SJSA1 (cell line): Measurements from ENCODE around the gene BRWD1. TPM values are rescaled to one million over a fixed set of nuclear protein-coding genes. Genes with fewer than 3 reads are reported as not detected.

ENCODE experiments used
- DNase-seq, 2 experiments: peaks; one replicate each; pipeline ENCODE4 v3.0.0-alpha.2; 2015 to 2020; ENCODE audit warnings: low spot score in 2 of 2, low read depth in 1 of 2
- H3K27ac ChIP-seq: fragments of 250-450 bp; sonication (Bioruptor Pico); 2 replicates; pipeline ENCODE4 v1.5.1; 2020; ENCODE audit warnings: mild to moderate bottlenecking, moderate library complexity
- H3K27me3 ChIP-seq: fragments of 250-450 bp; sonication (Bioruptor Pico); replicated peaks from 2 replicates; pipeline ENCODE4 v1.5.1; 2020; ENCODE audit warnings: mild to moderate bottlenecking, moderate library complexity
- H3K36me3 ChIP-seq: fragments of 250-450 bp; sonication (Bioruptor Pico); 2 replicates; pipeline ENCODE4 v1.5.1; 2020; ENCODE audit warnings: mild to moderate bottlenecking
- H3K4me1 ChIP-seq: fragments of 250-450 bp; sonication (Bioruptor Pico); replicated peaks from 2 replicates; pipeline ENCODE4 v1.6.1; 2021; ENCODE audit warnings: mild to moderate bottlenecking
- H3K4me3 ChIP-seq: fragments of 250-450 bp; sonication (Bioruptor Pico); 2 replicates; pipeline ENCODE4 v1.5.1; 2020; ENCODE audit warnings: mild to moderate bottlenecking
- H3K9me3 ChIP-seq: fragments of 250-450 bp; sonication (Bioruptor Pico); replicated peaks from 2 replicates; pipeline ENCODE4 v1.5.1; 2020; ENCODE audit warnings: mild to moderate bottlenecking
- total RNA-seq: library from RNA; depleted of rRNA; stranded (reverse); fragments of >200 nt; shearing (Covaris generic); gene quantifications from 2 replicates; pipeline ENCODE4 v1.2.3, GENCODE V29; 2014; rRNA removed

BRWD1 gene
- 23.2 and 30.3 TPM in 2 replicates for total RNA-seq

- Histone ChIP-seq H3K27ac (peak within 1 kb of the TSS; percentile 97), H3K36me3 (peaks cover 19% of the 10 kb centered on the region)
- peak; percentile 86 to 97 for DNase-seq
Measured at GRCh38 chr21:39313571-39314142, at the start of gene BRWD1. TSS of gene BRWD1 (minus strand) at chr21:39313632. CDS start at chr21:39313491, 141 bp downstream.

GRCh38 chr21:39362733-39363132 is 49.3 kb upstream of the BRWD1 start:
- Histone ChIP-seq H3K27ac (no peak overlapping the region), H3K4me1 (peaks cover 18% of the 10 kb centered on the region), H3K27me3 (no peaks in the 10 kb centered on the region), H3K4me3 (no peak overlapping the region), H3K36me3 (no peaks in the 10 kb centered on the region), H3K9me3 (no peaks in the 10 kb centered on the region)
- no peak for DNase-seq

More at GRCh38 chr21:39313571-39314142, at the start of gene BRWD1:
- H3K4me3 ChIP-seq = peak within 1 kb of the TSS; percentile 80
- H3K27me3 ChIP-seq = no peaks in the 10 kb centered on the region
- H3K9me3 ChIP-seq = no peaks in the 10 kb centered on the region
- H3K4me1 ChIP-seq = peaks cover 9% of the 10 kb centered on the region

- no peaks in the 10 kb centered on the region for H3K9me3 ChIP-seq
- no peak overlapping the region for H3K27ac ChIP-seq
- H3K36me3 ChIP-seq = no peaks in the 10 kb centered on the region
- DNase-seq = no peak
- H3K4me3 ChIP-seq = no peak overlapping the region
- H3K27me3 ChIP-seq = no peaks in the 10 kb centered on the region; the same call in 1 of the 2 replicates
- peaks cover 11% of the 10 kb centered on the region for H3K4me1 ChIP-seq
Measured at GRCh38 chr21:39359382-39359781, 46.0 kb upstream of the BRWD1 start.

GRCh38 chr21:39353295-39353694 is 39.9 kb upstream of the BRWD1 start:
- Histone ChIP-seq H3K27ac (no peak overlapping the region), H3K27me3 (no peaks in the 10 kb centered on the region; the same call in 1 of the 2 replicates), H3K9me3 (no peaks in the 10 kb centered on the region), H3K4me3 (no peak overlapping the region), H3K36me3 (peaks cover 6% of the 10 kb centered on the region), H3K4me1 (peaks cover 12% of the 10 kb centered on the region)
- DNase-seq = no peak

- Histone ChIP-seq H3K27ac (no peak overlapping the region), H3K4me3 (no peak overlapping the region; the same call in 1 of the 2 replicates), H3K9me3 (no peaks in the 10 kb centered on the region), H3K4me1 (peaks cover 23% of the 10 kb centered on the region), H3K27me3 (no peaks in the 10 kb centered on the region), H3K36me3 (peaks cover 35% of the 10 kb centered on the region)
- no peak for DNase-seq
Measured at GRCh38 chr21:39350094-39351005, 36.9 kb upstream of the BRWD1 start.

GRCh38 chr21:39349211-39350093 is 36.0 kb upstream of the BRWD1 start:
- peaks cover 44% of the 10 kb centered on the region for H3K36me3 ChIP-seq
- peaks cover 27% of the 10 kb centered on the region for H3K4me1 ChIP-seq
- no peaks in the 10 kb centered on the region for H3K9me3 ChIP-seq
- peak overlapping the region; percentile 97 for H3K4me3 ChIP-seq
- H3K27me3 ChIP-seq = no peaks in the 10 kb centered on the region
- 0 out of 2 replicates have a peak overlapping the region, but pooled peaks have one; percentile 2 for H3K27ac ChIP-seq
- peak; percentile 91 to 95 for DNase-seq

GRCh38 chr21:39348355-39349210 is 35.2 kb upstream of the BRWD1 start, which contains the start of gene HMGN1:
TSS of gene HMGN1 (minus strand) at chr21:39349088. CDS start at chr21:39348917, 171 bp downstream.
- Histone ChIP-seq H3K27ac (peak within 1 kb of the TSS; percentile 88), H3K27me3 (no peaks in the 10 kb centered on the region), H3K9me3 (no peaks in the 10 kb centered on the region), H3K36me3 (peaks cover 51% of the 10 kb centered on the region), H3K4me1 (peaks cover 27% of the 10 kb centered on the region), H3K4me3 (peak within 1 kb of the TSS; percentile 97)
- peak; percentile 86 to 90 for DNase-seq

GRCh38 chr21:39348040-39348354 is 34.6 kb upstream of the BRWD1 start:
- no peak for DNase-seq
- peaks cover 57% of the 10 kb centered on the region for H3K36me3 ChIP-seq
- H3K4me3 ChIP-seq = peak overlapping the region; percentile 97
- peak overlapping the region; percentile 88 for H3K27ac ChIP-seq
- peaks cover 25% of the 10 kb centered on the region for H3K4me1 ChIP-seq
- no peaks in the 10 kb centered on the region for H3K9me3 ChIP-seq
- no peaks in the 10 kb centered on the region for H3K27me3 ChIP-seq

- DNase-seq = peak in 1 of 2 experiments; percentile 19
- H3K4me3 ChIP-seq = peak overlapping the region; percentile 97
- H3K4me1 ChIP-seq = peaks cover 22% of the 10 kb centered on the region
- H3K36me3 ChIP-seq = peaks cover 59% of the 10 kb centered on the region
- no peaks in the 10 kb centered on the region for H3K9me3 ChIP-seq
- H3K27me3 ChIP-seq = no peaks in the 10 kb centered on the region
- no peak overlapping the region for H3K27ac ChIP-seq
Measured at GRCh38 chr21:39347537-39347936, 34.1 kb upstream of the BRWD1 start.

- Histone ChIP-seq H3K9me3 (no peaks in the 10 kb centered on the region), H3K27me3 (no peaks in the 10 kb centered on the region), H3K4me3 (peak overlapping the region; percentile 97), H3K4me1 (peaks cover 22% of the 10 kb centered on the region), H3K27ac (no peak overlapping the region), H3K36me3 (peaks cover 65% of the 10 kb centered on the region)
- DNase-seq = no peak
Measured at GRCh38 chr21:39346671-39347331, 33.4 kb upstream of the BRWD1 start.

GRCh38 chr21:39346206-39346605 is 32.8 kb upstream of the BRWD1 start:
- DNase-seq = no peak
- Histone ChIP-seq H3K4me3 (no peak overlapping the region), H3K4me1 (peaks cover 22% of the 10 kb centered on the region), H3K36me3 (peaks cover 71% of the 10 kb centered on the region), H3K27ac (no peak overlapping the region), H3K9me3 (no peaks in the 10 kb centered on the region), H3K27me3 (no peaks in the 10 kb centered on the region)

- H3K9me3 ChIP-seq = no peaks in the 10 kb centered on the region
- H3K36me3 ChIP-seq = peaks cover 77% of the 10 kb centered on the region
- no peak overlapping the region for H3K27ac ChIP-seq
- DNase-seq = no peak
- H3K27me3 ChIP-seq = no peaks in the 10 kb centered on the region
- no peak overlapping the region for H3K4me3 ChIP-seq
- H3K4me1 ChIP-seq = peaks cover 22% of the 10 kb centered on the region
Measured at GRCh38 chr21:39345440-39345839, 32.0 kb upstream of the BRWD1 start.
